ENCODE results near the gene FN3KRP.

The FN3KRP gene

GRCh38 chr17:82716203-82717010, at the start of gene FN3KRP:
Gene FN3KRP, plus strand, starts transcription at chr17:82716706. Its CDS starts 50 bp downstream, at chr17:82716756.
- Histone ChIP-seq H3K27me3 (ENCODE audit: insufficient read depth, low read length) (no peaks in the 10 kb centered on the region), H3K4me1 (ENCODE audit: insufficient read depth, low read length) (peaks cover 9% of the 10 kb centered on the region), H3K36me3 (ENCODE audit: insufficient read depth, low read length) (peaks cover 27% of the 10 kb centered on the region), H3K4me3 (ENCODE audit: low read length) (peak within 1 kb of the TSS; percentile 99), H2AFZ (ENCODE audit: low read depth, low read length) (peak within 1 kb of the TSS; percentile 98), H3K9me3 (ENCODE audit: low read length) (no peaks in the 10 kb centered on the region)

GRCh38 chr17:82666931-82667667, 49.4 kb upstream of the FN3KRP start:
- no peak overlapping the region for H3K4me3 ChIP-seq (ENCODE audit: low read length)
- H3K27me3 ChIP-seq (ENCODE audit: insufficient read depth, low read length): no peaks in the 10 kb centered on the region
- no peak overlapping the region for H2AFZ ChIP-seq (ENCODE audit: low read depth, low read length)

GRCh38 chr17:82667668-82668000, 48.9 kb upstream of the FN3KRP start:
- H3K9me3 ChIP-seq (ENCODE audit: low read length): peaks cover 1% of the 10 kb centered on the region
- no peaks in the 10 kb centered on the region for H3K27me3 ChIP-seq (ENCODE audit: insufficient read depth, low read length)

More at GRCh38 chr17:82666931-82667667, 49.4 kb upstream of the FN3KRP start:
- no peaks in the 10 kb centered on the region for H3K36me3 ChIP-seq (ENCODE audit: insufficient read depth, low read length)
- H3K9me3 ChIP-seq (ENCODE audit: low read length): peaks cover 1% of the 10 kb centered on the region
- peaks cover 11% of the 10 kb centered on the region for H3K4me1 ChIP-seq (ENCODE audit: insufficient read depth, low read length)

GRCh38 chr17:82668024-82668630, 48.4 kb upstream of the FN3KRP start:
- H3K36me3 ChIP-seq (ENCODE audit: insufficient read depth, low read length): no peaks in the 10 kb centered on the region
- H3K4me1 ChIP-seq (ENCODE audit: insufficient read depth, low read length): peaks cover 11% of the 10 kb centered on the region
- H2AFZ ChIP-seq (ENCODE audit: low read depth, low read length): no peak overlapping the region
- H3K9me3 ChIP-seq (ENCODE audit: low read length): peaks cover 1% of the 10 kb centered on the region
- H3K27me3 ChIP-seq (ENCODE audit: insufficient read depth, low read length): no peaks in the 10 kb centered on the region
- no peak overlapping the region for H3K4me3 ChIP-seq (ENCODE audit: low read length)

More at GRCh38 chr17:82667668-82668000, 48.9 kb upstream of the FN3KRP start:
- H2AFZ ChIP-seq (ENCODE audit: low read depth, low read length): no peak overlapping the region
- H3K4me1 ChIP-seq (ENCODE audit: insufficient read depth, low read length): peaks cover 11% of the 10 kb centered on the region
- H3K36me3 ChIP-seq (ENCODE audit: insufficient read depth, low read length): no peaks in the 10 kb centered on the region
- H3K4me3 ChIP-seq (ENCODE audit: low read length): no peak overlapping the region

GRCh38 chr17:82668631-82669099, 47.8 kb upstream of the FN3KRP start:
- Histone ChIP-seq H3K27me3 (ENCODE audit: insufficient read depth, low read length) (no peaks in the 10 kb centered on the region), H2AFZ (ENCODE audit: low read depth, low read length) (no peak overlapping the region), H3K4me3 (ENCODE audit: low read length) (no peak overlapping the region), H3K36me3 (ENCODE audit: insufficient read depth, low read length) (no peaks in the 10 kb centered on the region), H3K4me1 (ENCODE audit: insufficient read depth, low read length) (peaks cover 11% of the 10 kb centered on the region), H3K9me3 (ENCODE audit: low read length) (peaks cover 1% of the 10 kb centered on the region)

- no peaks in the 10 kb centered on the region for H3K27me3 ChIP-seq (ENCODE audit: insufficient read depth, low read length)
Observed at GRCh38 chr17:82670661-82671450, 45.6 kb upstream of the FN3KRP start.

GRCh38 chr17:82674656-82675475, 41.6 kb upstream of the FN3KRP start:
- Histone ChIP-seq H3K27me3 (ENCODE audit: insufficient read depth, low read length) (no peaks in the 10 kb centered on the region), H3K9me3 (ENCODE audit: low read length) (peaks cover 2% of the 10 kb centered on the region), H2AFZ (ENCODE audit: low read depth, low read length) (no peak overlapping the region), H3K36me3 (ENCODE audit: insufficient read depth, low read length) (no peaks in the 10 kb centered on the region), H3K4me1 (ENCODE audit: insufficient read depth, low read length) (peaks cover 4% of the 10 kb centered on the region), H3K4me3 (ENCODE audit: low read length) (no peak overlapping the region)

More at GRCh38 chr17:82670661-82671450, 45.6 kb upstream of the FN3KRP start:
- no peaks in the 10 kb centered on the region for H3K4me1 ChIP-seq (ENCODE audit: insufficient read depth, low read length)
- peaks cover 1% of the 10 kb centered on the region for H3K9me3 ChIP-seq (ENCODE audit: low read length)
- no peak overlapping the region for H2AFZ ChIP-seq (ENCODE audit: low read depth, low read length)
- no peaks in the 10 kb centered on the region for H3K36me3 ChIP-seq (ENCODE audit: insufficient read depth, low read length)
- no peak overlapping the region for H3K4me3 ChIP-seq (ENCODE audit: low read length)

- H3K27me3 ChIP-seq (ENCODE audit: insufficient read depth, low read length): no peaks in the 10 kb centered on the region
- no peaks in the 10 kb centered on the region for H3K36me3 ChIP-seq (ENCODE audit: insufficient read depth, low read length)
- H2AFZ ChIP-seq (ENCODE audit: low read depth, low read length): no peak overlapping the region
- H3K4me1 ChIP-seq (ENCODE audit: insufficient read depth, low read length): peaks cover 4% of the 10 kb centered on the region
- H3K9me3 ChIP-seq (ENCODE audit: low read length): peaks cover 2% of the 10 kb centered on the region
- no peak overlapping the region for H3K4me3 ChIP-seq (ENCODE audit: low read length)
Observed at GRCh38 chr17:82675476-82676245, 40.8 kb upstream of the FN3KRP start.

- Histone ChIP-seq H3K4me1 (ENCODE audit: insufficient read depth, low read length) (peaks cover 4% of the 10 kb centered on the region), H3K27me3 (ENCODE audit: insufficient read depth, low read length) (no peaks in the 10 kb centered on the region), H3K4me3 (ENCODE audit: low read length) (no peak overlapping the region), H2AFZ (ENCODE audit: low read depth, low read length) (no peak overlapping the region), H3K36me3 (ENCODE audit: insufficient read depth, low read length) (no peaks in the 10 kb centered on the region), H3K9me3 (ENCODE audit: low read length) (peaks cover 4% of the 10 kb centered on the region)
Observed at GRCh38 chr17:82677353-82677925, 39.1 kb upstream of the FN3KRP start.

- no peak overlapping the region for H2AFZ ChIP-seq (ENCODE audit: low read depth, low read length)
- H3K9me3 ChIP-seq (ENCODE audit: low read length): peaks cover 4% of the 10 kb centered on the region
- no peak overlapping the region for H3K4me3 ChIP-seq (ENCODE audit: low read length)
- H3K27me3 ChIP-seq (ENCODE audit: insufficient read depth, low read length): no peaks in the 10 kb centered on the region
- no peaks in the 10 kb centered on the region for H3K36me3 ChIP-seq (ENCODE audit: insufficient read depth, low read length)
- H3K4me1 ChIP-seq (ENCODE audit: insufficient read depth, low read length): peaks cover 4% of the 10 kb centered on the region
Observed at GRCh38 chr17:82678265-82678891, 38.1 kb upstream of the FN3KRP start.
